HG03354 (cell line): ENCODE measurements around the gene C17orf114.

Source experiments
- ATAC-seq: cut with Tn5 transposase; IDR thresholded peaks from one replicate; pipeline ENCODE4 v1.9.1; 2021; ENCODE audit warnings: mild to moderate bottlenecking; ENCODE audit not compliant: unreplicated experiment, poor library complexity, severe bottlenecking

C17orf114 gene

DNA sequence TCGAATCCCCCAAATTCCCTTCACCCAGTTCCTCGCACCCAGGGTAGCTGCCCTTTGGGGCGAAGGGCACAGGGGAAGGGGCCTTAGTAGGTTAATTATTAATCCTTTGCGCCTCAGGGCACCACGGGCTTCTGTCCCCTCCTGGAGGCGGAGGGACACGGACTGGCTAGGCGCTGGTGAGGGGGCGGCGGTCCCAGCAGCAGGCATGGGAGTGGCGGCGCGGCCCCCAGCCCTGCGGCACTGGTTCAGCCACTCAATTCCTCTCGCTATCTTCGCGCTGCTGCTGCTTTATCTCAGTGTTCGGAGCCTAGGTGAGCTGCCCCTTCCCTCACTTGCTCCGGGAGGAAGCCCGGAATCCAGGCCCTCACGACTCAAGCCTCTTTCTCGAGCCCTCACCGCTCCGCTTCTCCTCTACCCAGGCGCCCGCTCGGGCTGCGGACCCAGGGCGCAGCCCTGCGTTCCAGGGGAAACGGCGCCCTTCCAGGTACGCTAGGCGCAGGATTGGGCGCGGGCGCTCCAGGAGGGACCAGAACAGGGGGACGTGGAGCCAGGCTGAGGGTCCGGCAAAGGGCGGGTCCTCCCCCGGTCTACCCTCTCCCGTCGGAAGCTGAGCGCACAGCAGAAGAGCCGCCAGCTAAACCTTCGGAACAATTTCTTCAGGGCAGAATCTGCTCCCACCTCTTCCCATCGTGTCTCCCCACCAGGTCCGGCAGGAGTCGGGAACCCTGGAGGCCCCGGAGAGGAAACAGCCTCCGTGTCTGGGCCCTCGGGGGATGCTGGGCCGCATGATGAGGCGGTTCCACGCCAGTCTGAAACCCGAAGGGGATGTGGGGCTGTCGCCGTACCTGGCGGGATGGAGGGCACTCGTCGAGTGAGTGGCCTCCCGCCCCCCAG is 13.1 kb downstream of the C17orf114 start, which contains the start of gene GLTPD2:
TSS of gene GLTPD2 (plus strand) at position 158 of the 894 bp plus-strand sequence. CDS start at position 206, 48 bp downstream.
- no peak for ATAC-seq

DNA sequence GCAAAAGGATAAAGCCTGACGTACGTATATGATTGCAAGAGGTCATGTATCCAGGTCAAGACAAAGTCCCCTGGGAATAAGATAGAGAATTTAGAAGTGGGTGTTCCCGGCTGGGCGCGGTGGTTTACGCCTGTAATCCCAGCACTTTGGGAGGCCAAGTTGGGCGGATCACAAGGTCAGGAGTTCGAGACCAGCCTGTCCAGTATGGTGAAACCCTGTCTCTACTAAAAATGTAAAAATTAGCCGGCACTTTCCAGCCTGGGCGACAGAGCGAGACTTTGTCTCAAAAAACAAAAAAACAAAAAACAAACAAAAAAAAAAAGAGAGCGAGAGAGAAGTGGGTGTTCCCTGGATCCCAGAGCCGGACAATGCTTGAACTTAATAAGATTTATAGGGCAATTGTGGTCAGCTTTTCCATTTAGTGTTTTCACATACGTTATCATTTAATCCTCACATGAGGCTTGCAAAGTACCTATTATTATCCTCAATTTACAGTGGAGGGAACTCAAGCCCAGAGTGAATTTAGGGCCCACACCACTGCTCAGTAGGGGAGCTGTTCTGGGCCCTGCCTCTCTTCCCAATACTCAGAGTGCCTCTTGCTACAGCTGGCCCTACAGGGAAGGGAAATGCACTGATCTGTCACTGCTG is 13.8 kb downstream of the C17orf114 start:
- ATAC-seq: no peak

DNA sequence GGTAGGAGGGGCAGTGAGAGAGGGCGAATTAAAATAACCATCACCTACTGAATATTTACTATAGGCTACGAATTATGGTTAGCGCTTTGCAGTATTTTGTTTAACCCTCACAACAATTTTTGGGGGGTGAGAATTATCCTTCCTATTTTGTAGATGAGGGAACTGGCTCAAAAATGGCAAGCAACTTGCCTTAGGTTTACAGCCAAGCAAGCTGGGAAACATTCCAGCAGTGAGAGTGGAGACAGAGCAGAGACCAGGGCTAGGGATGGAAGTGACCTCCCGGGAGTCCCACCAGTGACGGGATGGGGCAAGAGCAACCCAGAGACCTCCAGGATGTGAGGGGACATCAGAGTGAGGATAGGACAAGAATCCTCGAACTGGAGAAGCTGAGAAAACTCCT is 15.6 kb downstream of the C17orf114 start:
- no peak for ATAC-seq

DNA sequence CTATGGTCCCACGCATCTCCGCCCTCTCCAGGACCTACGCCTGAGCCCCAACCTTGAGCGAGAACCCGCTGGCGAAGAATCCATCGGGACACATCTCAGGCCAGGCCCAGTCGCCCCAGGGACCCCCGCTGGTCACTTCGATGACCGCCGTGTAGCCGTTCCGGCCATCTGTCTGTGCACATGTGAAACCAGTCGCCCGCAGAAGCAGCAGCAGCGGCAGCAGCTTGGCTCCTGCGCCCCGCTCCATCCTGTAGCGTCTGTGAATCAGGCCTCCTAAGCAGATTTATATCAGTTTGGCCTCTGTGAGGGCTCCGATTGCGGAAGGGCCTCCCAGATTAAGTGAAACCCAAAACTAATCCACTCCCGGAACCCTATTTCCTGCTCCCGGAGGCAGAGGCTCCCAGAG is 16.0 kb downstream of the C17orf114 start, which contains the start of gene VMO1:
TSS of gene VMO1 (minus strand) at position 259 of the 406 bp plus-strand sequence. CDS start at position 247, 12 bp downstream.
- ATAC-seq: no peak

DNA sequence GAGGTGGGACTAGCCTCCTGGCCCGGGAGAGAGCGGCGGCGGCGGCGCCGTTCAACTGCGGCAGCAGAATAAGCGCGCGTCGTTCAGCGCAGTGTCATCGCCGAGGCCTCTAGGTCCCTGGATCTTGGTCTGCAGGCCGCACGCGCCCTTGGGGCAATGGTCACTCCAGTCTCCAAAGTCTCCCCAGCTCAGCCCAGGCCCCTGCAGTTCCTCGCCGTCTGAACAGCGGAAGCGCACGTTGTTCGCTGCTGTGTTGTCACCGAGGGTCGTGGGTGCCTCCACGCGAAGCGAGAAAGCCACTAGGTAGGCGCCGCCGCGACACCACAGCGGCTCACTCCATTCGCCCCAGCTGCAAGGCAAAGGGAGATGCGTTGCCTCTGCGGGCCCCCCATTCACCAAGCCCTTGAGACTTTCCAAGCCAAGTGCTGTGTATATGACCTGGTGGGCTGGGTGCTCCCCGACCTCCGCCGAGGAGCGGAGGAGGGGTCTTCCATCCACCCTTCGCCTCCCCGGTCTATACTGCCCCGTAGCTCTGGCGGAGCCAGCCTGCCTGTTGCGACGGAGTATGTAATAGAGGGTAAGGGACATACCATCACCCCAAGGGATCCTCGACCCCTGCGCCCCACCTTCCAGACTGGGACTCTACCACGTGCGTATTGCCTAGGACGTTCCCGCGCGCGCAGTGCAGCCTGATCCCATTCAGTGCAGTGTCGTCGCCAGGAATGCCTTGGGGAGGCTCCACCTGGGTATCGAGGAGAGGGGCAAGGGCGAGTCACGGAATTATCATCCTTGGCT is 16.6 kb downstream of the C17orf114 start:
- no peak for ATAC-seq

DNA sequence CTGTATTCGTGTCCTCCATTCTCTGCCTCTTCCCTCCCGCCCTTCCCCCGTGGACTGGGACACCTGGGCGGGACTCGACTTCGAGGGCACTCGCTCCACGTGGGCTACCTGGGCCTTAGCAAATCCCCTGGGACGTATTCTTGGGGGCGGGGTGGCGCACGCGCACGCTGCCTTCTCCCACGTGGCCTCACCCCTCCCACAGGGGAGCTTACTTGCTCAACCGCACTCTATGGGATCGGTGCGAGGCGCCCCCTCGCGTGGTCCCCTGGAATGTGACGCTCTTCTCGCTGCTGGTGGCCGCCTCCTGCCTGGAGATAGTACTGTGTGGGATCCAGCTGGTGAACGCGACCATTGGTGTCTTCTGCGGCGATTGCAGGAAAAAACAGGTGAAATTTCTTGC is 19.5 kb downstream of the C17orf114 start:
- ATAC-seq: no peak

DNA sequence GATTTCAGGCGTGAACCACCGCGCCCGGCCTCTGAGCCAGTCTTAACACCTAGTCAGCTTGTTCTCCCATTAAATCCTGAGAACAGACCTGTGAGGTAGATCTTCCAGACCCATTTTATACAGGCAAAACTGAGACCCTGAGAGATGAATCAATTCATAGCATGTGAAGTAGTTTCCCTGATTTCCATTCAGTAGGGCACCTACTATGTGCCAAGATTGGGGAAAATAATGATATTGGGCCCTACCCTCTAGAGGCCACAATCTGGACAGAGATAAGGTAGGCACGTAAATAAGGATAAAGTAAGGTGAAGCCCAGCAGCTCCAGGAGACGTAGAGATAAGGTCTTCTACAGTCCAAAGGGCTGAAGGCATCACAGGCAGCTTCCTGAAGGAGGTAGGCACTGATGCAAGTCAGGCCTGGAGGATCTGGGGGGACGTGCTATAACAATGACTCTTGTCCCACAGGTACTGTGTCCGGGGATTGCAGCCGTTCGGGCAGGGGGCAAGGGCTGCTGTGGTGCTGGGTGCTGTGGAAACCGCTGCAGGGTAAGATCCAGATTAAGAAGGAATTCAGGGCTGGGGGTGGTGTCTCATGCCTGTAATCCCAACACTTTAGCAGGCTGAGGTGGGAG is 21.7 kb downstream of the C17orf114 start:
- no peak for ATAC-seq

DNA sequence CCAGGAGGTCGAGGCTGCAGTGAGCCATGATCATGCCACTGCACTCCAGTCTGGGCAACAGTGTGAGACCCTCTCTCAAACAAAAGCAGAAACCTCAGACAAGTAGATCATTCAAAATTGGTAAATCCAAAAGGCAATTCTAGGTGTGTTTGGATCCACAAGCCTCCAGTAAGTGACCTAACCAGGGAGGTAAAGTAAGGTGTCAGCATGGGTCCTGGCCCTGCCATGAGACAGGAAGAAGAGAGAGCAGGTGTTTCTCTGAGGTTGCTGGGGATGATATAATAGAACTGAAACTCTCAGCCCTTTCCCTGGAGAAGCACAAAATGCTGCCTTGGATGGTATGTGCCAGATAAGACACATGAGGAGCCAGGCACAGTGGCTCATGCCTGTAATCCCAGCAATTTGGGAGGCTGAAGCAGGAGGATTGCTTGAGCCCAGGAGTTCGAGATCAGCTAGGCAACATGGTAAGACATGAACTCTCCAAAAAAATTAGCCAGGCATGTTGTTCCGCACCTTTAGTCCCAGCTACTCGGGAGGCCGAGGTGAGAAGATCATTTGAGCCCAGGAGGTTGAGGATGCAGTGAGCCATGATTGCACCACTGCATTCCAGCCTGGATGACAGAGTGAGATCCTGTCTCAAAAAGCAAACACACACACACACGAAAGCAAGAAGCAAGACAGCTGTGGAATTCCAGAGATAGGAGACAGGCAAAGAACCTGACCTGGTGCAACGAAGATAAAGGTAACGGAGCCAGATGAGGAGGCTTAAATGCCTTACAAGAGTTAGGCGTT is 24.0 kb downstream of the C17orf114 start:
- ATAC-seq: no peak

DNA sequence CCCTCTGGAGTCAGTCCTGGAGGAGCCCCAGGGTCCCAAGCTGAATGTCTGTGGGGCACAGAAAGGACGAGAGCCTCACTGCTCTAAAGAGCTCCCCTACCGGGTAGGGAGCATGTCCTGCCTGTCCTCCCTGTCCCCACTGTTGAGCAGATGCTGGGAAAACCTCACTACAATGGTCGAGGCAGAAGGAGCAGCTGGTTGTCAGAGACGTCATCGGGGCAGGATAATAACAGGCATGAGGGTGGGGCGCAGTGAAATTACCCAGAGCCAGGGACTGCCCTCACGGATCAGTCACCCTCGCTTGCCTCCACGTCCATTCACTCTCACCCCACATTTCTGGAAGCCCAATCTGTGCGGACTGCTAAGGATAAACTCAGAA is 29.9 kb downstream of the C17orf114 start:
- ATAC-seq: no peak

DNA sequence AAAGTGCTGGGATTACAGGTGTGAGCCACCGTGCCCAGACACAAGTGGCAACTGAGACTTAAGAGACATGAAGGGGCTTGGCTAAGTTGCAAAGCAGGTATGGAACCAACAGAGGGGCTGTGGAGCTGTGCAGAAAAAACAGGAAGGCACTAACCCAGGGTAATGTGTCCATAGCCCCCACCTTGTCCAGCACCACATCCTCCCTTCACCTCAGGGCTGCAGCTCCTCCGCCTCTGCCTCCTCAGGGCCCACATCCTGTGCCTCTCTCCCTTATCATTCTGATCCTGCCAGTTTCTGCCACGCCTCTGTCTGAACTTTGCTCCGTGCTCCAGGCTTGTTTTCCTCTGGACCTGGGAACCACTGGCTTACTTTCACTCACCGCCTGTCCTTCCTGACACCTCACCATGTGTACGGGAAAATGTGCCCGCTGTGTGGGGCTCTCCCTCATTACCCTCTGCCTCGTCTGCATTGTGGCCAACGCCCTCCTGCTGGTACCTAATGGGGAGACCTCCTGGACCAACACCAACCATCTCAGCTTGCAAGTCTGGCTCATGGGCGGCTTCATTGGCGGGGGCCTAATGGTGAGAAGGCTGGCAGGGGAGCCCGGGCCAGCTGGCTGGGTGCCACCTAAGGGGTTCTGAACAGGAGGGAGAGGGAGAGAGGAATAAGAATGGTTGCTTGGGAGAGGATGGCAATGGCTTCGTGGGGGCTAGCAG is 30.5 kb downstream of the C17orf114 start, which contains the start of gene TM4SF5:
TSS of gene TM4SF5 (plus strand) at position 368 of the 716 bp plus-strand sequence. CDS start at position 405, 37 bp downstream.
- ATAC-seq: no peak

DNA sequence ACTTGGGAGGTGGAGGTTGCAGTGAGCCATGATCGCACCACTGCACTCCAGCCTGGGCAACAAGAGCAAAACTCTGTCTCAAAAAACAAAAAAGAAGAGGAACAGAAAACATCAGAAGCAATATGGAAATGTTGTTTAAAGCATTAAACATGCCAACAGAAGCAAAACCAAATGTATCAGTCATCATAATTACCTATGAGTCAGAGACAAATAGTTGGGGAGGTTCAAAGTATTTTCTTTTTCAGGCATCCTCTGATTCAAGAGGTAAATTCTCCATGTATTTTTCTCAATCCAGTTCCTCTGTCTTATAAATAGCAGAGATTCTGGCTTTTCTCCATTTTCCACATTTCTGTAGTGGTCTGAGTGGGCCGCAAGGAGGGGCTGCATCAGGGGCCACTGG is 32.5 kb downstream of the C17orf114 start:
- no peak for ATAC-seq

DNA sequence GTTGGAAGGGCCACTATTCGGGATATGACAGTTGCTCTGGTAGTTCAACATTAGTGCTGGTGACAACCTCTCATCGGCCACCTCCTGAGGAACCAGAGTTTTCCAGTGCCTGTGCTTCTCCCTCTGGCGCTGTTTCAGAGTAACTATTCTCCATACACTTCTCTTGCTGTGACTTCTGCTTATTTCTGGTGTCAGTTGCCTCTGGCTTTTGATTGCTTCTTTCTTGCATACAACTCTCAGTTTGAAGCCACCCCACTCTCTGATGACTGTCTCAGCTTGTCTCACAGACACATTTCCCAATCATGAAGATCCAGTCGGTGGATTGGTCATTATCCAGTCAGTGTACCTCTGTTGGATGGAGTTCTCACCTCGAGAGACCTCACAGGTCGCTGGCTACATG is 33.8 kb downstream of the C17orf114 start:
- ATAC-seq: no peak

DNA sequence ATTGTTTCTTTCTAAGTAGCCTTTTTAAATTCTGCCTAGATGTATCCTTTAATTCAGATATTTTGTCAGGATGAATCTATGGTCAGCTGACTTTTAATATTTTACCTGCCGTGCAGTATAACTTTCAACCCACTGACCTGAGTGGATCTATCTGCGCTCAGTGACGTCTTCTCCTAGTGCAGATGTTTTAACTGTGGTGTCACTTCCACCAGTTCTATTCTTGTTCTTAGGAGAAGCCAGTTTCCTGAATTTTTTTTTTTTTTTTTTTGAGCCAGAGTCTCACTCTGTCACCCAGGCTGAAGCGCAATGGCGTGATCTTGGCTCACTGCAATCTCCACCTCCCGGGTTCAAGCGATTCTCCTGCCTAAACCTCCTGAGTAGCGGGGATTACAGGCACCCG is 35.4 kb downstream of the C17orf114 start:
- ATAC-seq: no peak

DNA sequence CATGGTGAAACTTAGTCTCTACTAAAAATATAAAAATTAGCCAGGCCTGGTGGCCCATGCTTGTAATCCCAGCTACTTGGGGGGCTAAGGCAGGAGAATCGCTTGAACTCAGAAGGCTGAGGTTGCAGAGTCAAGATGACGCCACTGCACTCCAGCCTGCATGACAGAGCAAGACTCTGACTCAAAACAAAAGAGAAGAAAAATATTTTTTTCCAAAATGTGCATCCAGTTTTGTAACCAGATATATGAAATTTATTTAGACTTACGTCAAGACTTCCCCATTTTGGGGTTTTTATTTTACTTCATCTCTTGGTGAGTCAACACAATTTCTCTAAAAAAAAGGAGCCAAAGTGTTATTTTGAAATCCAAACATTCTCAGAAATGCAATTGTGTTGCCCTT is 35.9 kb downstream of the C17orf114 start:
- ATAC-seq: no peak

DNA sequence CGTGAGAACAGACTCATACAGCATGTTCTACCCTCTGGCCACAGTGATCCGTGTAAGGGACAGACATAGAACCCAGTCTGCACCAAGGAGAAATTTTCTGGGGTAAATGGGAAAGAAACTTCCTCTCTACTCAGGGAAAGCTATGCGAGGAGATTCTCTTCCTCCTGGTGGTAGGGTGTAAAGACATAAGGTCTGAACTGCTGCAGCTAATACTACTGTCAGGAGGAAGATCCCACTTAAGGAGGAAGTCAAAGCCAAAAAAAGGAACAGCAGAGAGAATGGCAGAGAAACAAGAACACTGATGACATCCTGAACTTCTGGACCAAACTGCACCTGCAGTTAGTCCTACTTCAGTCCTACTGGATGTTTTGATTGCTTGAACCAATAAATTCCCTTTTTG is 37.5 kb downstream of the C17orf114 start:
- ATAC-seq: no peak

DNA sequence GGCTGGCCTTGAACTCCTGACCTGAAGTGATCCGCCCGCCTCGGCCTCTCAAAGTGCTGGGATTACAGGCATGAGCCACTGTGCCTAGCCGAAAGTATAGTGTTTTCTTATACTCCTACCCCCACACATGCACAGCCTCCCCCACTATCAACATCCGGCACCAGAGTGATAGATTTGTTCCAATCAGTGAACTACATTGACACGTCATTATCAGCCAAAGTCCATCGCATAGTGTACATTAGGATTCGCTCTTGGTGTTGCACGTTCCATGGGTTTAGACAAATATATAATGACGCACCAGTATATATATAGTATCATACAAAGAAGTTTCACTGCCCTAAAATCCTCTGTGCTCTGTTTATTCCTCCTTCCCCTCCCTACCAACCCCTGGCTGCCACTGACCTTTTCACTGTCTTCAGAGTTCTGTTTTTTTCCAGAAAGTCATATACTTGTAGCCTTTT is 42.3 kb downstream of the C17orf114 start:
- no peak for ATAC-seq

DNA sequence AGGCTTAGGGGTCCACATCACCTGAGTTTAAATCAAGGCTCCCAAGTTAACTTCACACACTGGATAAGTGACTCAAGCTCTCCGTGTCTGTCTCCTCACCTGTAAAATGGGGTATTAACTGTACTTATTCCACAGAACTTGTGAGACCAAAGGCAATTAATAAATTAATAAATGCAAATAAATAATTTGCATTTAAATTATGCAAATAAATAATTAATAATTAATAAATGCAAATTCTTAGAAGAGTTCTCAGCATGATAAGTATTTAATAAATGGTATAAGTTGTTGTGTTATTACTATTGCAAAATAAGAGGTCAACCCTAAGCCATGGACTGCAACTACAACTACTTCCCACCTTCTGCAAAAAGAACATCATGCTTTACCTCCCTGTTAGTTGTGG is 48.7 kb downstream of the C17orf114 start:
- no peak for ATAC-seq

DNA sequence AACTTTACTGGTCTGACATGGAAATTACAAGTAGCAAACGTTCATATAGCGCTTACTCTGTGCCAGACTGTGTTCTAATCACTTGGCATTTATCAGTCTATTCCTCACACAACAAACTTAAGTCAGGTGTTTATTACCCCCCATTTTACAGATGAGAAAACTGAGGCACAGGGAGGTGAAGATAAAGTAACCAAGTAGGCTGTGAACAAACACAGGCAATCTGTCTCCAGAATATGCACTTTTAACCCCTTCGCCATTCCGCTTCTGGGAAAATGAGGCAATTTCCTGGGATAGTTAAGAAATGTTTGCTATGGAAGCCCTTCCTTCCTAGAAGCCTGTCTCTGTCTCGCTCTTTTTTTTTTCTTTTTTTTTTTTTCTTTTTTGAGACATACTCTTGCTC is 50.2 kb downstream of the C17orf114 start:
- no peak for ATAC-seq
